ENCODE results near the gene SPANXA1.
"Not testable (repeated sequence)": the region's sequence is repeated elsewhere in the genome, so short reads cannot be mapped to it uniquely, and the experiment has no call there.

Gene SPANXA1, protein sequence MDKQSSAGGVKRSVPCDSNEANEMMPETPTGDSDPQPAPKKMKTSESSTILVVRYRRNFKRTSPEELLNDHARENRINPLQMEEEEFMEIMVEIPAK

DNA sequence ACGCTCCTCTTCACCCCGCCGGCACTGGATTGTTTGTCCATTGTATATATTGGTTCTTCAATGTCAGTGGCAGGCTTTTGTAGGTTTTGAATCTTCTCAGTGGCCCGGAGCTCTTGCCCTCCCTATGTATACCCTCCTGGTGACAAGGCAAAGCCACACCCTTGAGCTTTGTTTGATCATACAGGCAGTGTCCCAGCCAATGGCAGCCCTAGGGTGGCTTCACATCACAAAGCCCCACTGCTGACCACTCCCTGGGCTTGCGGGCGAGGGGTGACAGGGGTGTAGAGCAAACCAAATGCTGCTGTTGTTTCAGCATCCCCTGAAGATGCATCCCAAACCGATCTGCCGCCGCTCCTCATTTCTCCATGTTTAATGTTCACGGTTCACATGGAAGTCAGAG is at the start of gene SPANXA1:
TSS of gene SPANXA1 (minus strand) at position 101 of the 400 bp plus-strand sequence. CDS start at position 41, 60 bp downstream.
- not testable (repeated sequence) for DNase-seq

DNA sequence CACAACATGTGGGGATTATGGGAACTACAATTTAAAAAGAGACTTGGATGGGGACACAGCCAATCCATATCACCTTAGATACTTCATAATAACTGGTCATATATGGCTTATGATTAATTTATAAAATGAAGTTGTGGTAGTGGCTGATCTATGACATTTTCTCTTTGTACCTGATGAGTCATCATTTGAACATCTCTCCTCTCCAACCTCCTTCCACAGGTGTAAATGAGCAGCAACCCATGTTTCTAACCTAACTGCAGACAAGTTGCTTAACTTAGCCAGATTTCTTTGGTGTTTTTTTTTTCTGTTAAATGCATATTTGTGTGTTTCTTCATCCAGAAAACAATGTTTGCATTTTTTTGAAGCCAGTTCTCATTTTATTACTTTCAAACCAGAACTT is 47.6 kb upstream of the SPANXA1 start:
- DNase-seq = no peak

DNA sequence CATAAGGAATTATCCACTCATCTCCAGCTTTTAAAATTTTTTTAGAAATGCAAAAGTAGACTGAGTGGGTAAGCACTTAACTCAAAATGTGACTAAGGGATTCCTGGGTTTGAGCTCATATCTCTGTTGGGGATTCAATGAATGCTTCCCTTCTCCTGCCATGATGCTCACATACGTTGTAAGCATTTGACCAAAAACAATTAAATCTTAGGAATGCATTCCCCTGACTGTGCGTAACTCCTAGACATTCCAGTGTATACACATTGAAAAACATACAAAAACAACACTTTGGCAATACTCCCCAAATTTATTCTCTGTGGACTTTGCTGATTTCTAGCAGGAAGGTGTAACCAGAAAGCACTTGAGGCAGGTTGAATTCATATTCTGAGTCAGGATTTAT is 34.8 kb upstream of the SPANXA1 start:
- no peak for DNase-seq

DNA sequence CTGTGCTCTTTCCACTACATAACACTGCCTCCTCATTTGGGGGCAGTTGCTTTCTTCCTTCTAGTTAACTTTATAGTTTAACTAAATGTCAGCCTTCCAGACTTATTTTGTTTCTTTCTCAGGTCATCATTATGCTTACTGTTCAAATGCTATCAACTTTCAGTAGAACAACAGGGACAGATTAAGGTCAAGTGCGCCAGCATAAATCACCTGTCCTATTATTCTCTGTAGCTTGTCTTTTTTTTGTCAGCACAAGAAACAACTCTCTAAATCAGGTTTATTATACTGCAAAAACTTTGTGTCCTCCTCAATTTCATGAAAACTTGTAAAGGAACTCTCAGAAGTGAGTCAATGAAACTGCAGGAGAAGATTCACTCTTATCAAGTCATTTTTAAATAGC is 24.6 kb upstream of the SPANXA1 start:
- DNase-seq = no peak

DNA sequence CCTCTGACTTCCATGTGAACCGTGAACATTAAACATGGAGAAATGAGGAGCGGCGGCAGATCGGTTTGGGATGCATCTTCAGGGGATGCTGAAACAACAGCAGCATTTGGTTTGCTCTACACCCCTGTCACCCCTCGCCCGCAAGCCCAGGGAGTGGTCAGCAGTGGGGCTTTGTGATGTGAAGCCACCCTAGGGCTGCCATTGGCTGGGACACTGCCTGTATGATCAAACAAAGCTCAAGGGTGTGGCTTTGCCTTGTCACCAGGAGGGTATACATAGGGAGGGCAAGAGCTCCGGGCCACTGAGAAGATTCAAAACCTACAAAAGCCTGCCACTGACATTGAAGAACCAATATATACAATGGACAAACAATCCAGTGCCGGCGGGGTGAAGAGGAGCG is 4.9 kb upstream of the SPANXA1 start, which contains the start of gene SPANXA2:
TSS of gene SPANXA2 (plus strand) at position 301 of the 400 bp plus-strand sequence. CDS start at position 361, 60 bp downstream.
- not testable (repeated sequence) for DNase-seq

DNA sequence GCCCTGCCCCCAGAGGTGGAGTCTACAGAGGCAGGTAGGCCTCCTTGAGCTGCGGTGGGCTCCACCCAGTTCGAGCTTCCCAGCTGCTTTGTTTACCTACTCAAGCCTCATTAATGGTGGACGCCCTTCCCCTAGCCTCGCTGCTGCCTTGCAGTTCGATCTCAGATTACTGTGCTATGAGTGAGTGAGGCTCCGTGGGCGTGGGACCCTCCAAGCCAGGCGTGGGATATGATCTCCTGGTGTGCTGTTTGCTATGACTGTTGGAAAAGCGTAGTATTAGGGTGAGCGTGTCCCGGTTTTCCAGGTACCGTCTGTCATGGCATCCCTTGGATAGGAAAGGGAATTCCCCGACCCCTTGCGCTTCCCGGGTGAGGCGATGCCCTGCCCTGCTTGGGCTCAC is 42.0 kb downstream of the SPANXA1 start:
- DNase-seq = not testable (repeated sequence)

Measured in stimulated activated CD4-positive, alpha-beta T cell treated with anti-CD3 and anti-CD28 coated beads, Interleukin-15, amount 100 ng/mL, for 24 hours (primary cell).